ENCODE results near the gene DCD.

The DCD gene
- long read RNA-seq, result 0 reads

GRCh38 chr12:54648265-54648664 lies at the start of gene DCD:
Gene DCD (minus strand): TSS chr12:54648365. CDS start chr12:54648303, 62 bp downstream.
- TF ChIP-seq CTCF (IDR thresholded peaks at IDR 0.05; ENCODE audit: insufficient read depth, low read length) (no peak), POLR2AphosphoS5 (IDR thresholded peaks at IDR 0.05; ENCODE audit: low read depth) (no peak), REST (IDR thresholded peaks at IDR 0.05; ENCODE audit: insufficient replicate concordance, low read depth) (no peak), GABPA (IDR thresholded peaks at IDR 0.05; ENCODE audit: low read depth) (no peak), SPI1 (IDR thresholded peaks at IDR 0.05; ENCODE audit: borderline replicate concordance, low read depth) (no peak)
- Histone ChIP-seq H3K27me3 (ENCODE audit: insufficient read depth, poor library complexity, severe bottlenecking) (peaks cover 3% of the 10 kb centered on the region), H3K4me3 (replicated peaks; ENCODE audit: insufficient read depth, low read length) (no peak within 1 kb of the TSS), H3K27ac (replicated peaks) (no peak within 1 kb of the TSS)
- no peak for DNase-seq (ENCODE audit: low read depth in 1 of 2, low spot score in 1 of 2)

- Histone ChIP-seq H3K27me3 (ENCODE audit: insufficient read depth, poor library complexity, severe bottlenecking) (peaks cover 11% of the 10 kb centered on the region), H3K27ac (replicated peaks) (no peak overlapping the region), H3K4me3 (replicated peaks; ENCODE audit: insufficient read depth, low read length) (no peak overlapping the region)
- TF ChIP-seq CTCF (IDR thresholded peaks at IDR 0.05; ENCODE audit: insufficient read depth, low read length) (no peak), GABPA (IDR thresholded peaks at IDR 0.05; ENCODE audit: low read depth) (no peak), REST (IDR thresholded peaks at IDR 0.05; ENCODE audit: insufficient replicate concordance, low read depth) (no peak)
- DNase-seq (ENCODE audit: low read depth in 1 of 2, low spot score in 1 of 2), result no peak
Measured at GRCh38 chr12:54697851-54698250, 49.7 kb upstream of the DCD start.

GRCh38 chr12:54692353-54692752 lies 44.2 kb upstream of the DCD start:
- Histone ChIP-seq H3K27ac (replicated peaks) (no peak overlapping the region), H3K4me3 (replicated peaks; ENCODE audit: insufficient read depth, low read length) (no peak overlapping the region), H3K27me3 (ENCODE audit: insufficient read depth, poor library complexity, severe bottlenecking) (peaks cover 4% of the 10 kb centered on the region)
- TF ChIP-seq REST (IDR thresholded peaks at IDR 0.05; ENCODE audit: insufficient replicate concordance, low read depth) (no peak), CTCF (IDR thresholded peaks at IDR 0.05; ENCODE audit: insufficient read depth, low read length) (no peak), GABPA (IDR thresholded peaks at IDR 0.05; ENCODE audit: low read depth) (no peak), SPI1 (IDR thresholded peaks at IDR 0.05; ENCODE audit: borderline replicate concordance, low read depth) (no peak), POLR2AphosphoS5 (IDR thresholded peaks at IDR 0.05; ENCODE audit: low read depth) (no peak)
- DNase-seq (ENCODE audit: low read depth in 1 of 2, low spot score in 1 of 2), result no peak

Data from HL-60 (cell line).